HG03097 (cell line): Measurements from ENCODE around the gene OR10A7.
"Not testable (repeated sequence)": the region's sequence is repeated elsewhere in the genome, so short reads cannot be mapped to it uniquely, and the experiment has no call there.

ENCODE experiments used
- ATAC-seq: cut with Tn5 transposase; IDR thresholded peaks from one replicate; pipeline ENCODE4 v1.9.1; 2021; ENCODE audit not compliant: unreplicated experiment, low FRiP score

Gene OR10A7, protein sequence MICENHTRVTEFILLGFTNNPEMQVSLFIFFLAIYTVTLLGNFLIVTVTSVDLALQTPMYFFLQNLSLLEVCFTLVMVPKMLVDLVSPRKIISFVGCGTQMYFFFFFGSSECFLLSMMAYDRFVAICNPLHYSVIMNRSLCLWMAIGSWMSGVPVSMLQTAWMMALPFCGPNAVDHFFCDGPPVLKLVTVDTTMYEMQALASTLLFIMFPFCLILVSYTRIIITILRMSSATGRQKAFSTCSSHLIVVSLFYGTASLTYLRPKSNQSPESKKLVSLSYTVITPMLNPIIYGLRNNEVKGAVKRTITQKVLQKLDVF

GRCh38 chr12:55220725-55221124, at the start of gene OR10A7:
OR10A7 (plus strand) TSS chr12:55221025; CDS start chr12:55221025, 0 bp downstream.
- ATAC-seq, result no peak

DNA sequence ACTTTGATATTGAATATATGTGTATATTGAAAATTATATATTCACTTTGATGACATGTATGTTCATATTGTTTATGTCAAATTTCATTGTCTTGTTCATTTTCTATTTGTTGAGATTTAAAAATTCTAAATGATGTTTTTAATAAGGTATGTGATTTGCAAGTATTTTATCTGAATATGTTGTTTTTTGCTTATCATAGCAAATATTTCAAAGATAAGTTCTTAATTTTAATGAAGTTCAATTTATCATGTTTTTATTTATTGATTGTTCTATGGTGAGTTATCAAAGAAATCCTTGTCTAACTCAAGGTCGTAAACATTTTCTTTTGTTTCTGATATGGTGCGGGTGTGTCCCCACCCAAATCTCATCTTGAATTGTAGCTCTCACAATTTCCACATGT, 49.4 kb upstream of the OR10A7 start:
- no peak for ATAC-seq

GRCh38 chr12:55171846-55172245, 49.0 kb upstream of the OR10A7 start:
- not testable (repeated sequence) for ATAC-seq

GRCh38 chr12:55172686-55173085, 48.1 kb upstream of the OR10A7 start:
- no peak for ATAC-seq

- ATAC-seq, result no peak
Measured at GRCh38 chr12:55173456-55173855, 47.4 kb upstream of the OR10A7 start.

DNA sequence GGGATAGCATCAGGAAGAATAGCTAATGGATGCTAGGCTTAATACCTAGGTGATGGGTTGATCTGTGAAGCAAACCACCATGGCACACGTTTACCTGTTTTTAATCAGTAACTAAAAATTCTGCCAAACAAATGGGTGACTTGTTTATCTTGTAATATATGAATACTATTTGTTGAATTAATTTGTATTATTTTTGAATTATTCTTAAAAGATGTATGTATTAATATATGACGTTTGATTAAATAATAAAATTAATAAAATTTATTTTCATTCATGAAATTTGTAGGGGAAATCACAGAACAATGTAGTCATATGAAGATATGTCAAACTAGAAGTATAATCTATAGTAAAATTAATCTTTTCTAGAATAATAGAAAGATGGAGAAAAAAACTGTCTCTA, 32.3 kb upstream of the OR10A7 start:
- ATAC-seq, result no peak

GRCh38 chr12:55188974-55189556, 31.8 kb upstream of the OR10A7 start:
- peak; percentile 68 for ATAC-seq

DNA sequence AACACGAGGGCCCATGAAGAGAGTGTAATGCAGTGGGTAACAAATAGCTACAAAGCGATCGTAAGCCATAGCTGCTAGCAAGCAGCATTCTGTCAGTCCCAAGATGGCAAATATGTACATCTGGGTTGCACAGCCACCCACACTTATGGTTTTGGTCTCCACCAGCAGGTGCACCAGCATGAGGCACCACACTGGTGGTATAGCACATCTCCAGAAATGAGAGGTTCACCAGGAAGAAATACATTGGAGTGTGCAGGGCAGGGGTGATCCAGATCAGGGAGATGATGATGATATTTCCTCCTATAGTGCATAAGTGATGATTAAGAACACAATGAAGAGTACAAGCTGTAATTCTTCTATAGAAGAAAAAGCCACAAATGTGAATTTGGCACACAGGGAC, 26.4 kb upstream of the OR10A7 start:
- no peak for ATAC-seq

- no peak for ATAC-seq
Measured at GRCh38 chr12:55226523-55226922, 5.7 kb downstream of the OR10A7 start.

DNA sequence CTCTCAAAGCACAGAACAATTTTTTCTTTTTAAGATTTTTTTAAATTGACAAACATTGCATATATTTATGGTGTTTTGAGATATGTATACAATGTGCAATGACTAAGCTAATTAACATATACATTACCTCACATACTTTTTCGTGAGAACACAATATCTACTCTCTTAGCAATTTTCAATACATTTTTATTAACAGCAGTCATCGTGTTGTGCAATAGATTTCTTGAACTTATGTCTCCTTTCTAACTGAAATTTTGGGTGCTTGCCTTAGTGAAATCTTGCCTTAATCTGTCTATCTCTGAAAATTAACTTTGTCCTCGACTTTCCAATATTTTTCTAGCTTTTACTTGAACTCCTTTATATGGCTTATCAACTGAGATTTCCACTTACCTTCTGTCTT, 6.8 kb downstream of the OR10A7 start:
- no peak for ATAC-seq

DNA sequence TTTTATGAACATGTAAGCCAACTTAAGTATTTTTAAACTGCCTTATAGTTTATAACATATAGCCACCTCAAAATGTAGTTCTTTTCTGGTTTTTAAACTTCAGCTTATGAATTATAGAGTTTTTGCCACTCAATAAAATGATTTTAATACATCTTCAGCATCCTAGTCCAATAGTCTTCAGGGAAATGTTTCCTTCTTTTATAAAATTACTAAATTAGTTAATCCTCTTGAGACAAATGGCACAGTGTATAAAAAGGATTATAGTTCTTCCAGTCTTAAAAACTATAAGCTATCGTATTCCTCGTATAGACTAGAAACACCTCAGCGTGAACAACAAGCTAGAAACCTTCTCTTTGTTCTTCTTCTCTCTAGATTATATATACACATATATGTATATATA, 23.5 kb downstream of the OR10A7 start, which contains the start of gene OR6C74:
Gene OR6C74, plus strand, starts transcription at position 301 of the 400 bp plus-strand sequence. CDS start 2,679 bp downstream, outside the sequence.
- ATAC-seq, result no peak

- ATAC-seq, result no peak
Measured at GRCh38 chr12:55246159-55246558, 25.3 kb downstream of the OR10A7 start.

DNA sequence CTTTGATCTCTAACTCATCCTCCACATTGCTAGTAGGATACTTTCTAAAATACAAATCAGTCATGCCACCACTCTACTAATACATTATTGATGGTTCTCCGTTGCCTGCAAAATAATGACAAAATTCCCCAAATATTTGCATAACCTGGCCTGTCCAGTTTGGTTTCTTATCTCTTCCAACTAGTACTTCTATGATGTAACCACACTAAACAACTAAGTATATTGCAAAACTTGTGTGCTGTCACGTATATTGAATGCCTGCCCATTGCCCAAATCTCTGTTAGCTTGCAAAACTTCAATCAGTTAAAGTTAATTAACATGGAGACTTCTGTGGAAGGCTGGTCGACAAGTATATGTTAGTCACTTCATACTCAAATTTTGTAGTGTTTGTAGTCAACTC, 30.1 kb downstream of the OR10A7 start:
- no peak for ATAC-seq

GRCh38 chr12:55253281-55253680, 32.5 kb downstream of the OR10A7 start:
- no peak for ATAC-seq

- ATAC-seq, result no peak
Measured at GRCh38 chr12:55256831-55257230, 36.0 kb downstream of the OR10A7 start.

GRCh38 chr12:55258303-55258702, 37.5 kb downstream of the OR10A7 start:
- ATAC-seq, result no peak
